GM10266 (cell line): ENCODE results near the gene DSCAM.

Experiments used
- DNase-seq: peaks from one replicate; pipeline ENCODE4 v3.0.0; 2012; ENCODE audit errors: extremely low spot score
- CTCF ChIP-seq: IDR thresholded peaks from 2 replicates; pipeline ENCODE4 v1.5.1; 2012; ENCODE audit warnings: mild to moderate bottlenecking, low read depth; ENCODE audit not compliant: control insufficient read depth, insufficient read depth; ENCODE audit errors: missing control alignments

Gene DSCAM

GRCh38 chr21:40164905-40165772 is 681.8 kb downstream of the DSCAM start:
- TF ChIP-seq CTCF, result no peak
- no peak for DNase-seq

GRCh38 chr21:40162075-40162474 is 684.9 kb downstream of the DSCAM start:
- no peak for DNase-seq
- TF ChIP-seq CTCF, result no peak

- no peak for DNase-seq
- no peak for TF ChIP-seq CTCF
Measured at GRCh38 chr21:40160911-40161310, 686.0 kb downstream of the DSCAM start.

GRCh38 chr21:40158366-40158765 is 688.6 kb downstream of the DSCAM start:
- no peak for DNase-seq
- TF ChIP-seq CTCF, result no peak

- no peak for DNase-seq
- no peak for TF ChIP-seq CTCF
Measured at GRCh38 chr21:40155563-40155962, 691.4 kb downstream of the DSCAM start.

- no peak for TF ChIP-seq CTCF
- no peak for DNase-seq
Measured at GRCh38 chr21:40153351-40153750, 693.6 kb downstream of the DSCAM start.

GRCh38 chr21:40152476-40152875 is 694.5 kb downstream of the DSCAM start:
- no peak for TF ChIP-seq CTCF
- DNase-seq, result no peak
